GM19395 (cell line): ENCODE results near the gene FBXO2.
"Not testable (repeated sequence)": the region's sequence is repeated elsewhere in the genome, so short reads cannot be mapped to it uniquely, and the experiment has no call there.

Source experiments
- ATAC-seq: cut with Tn5 transposase; IDR thresholded peaks from one replicate; pipeline ENCODE4 v1.9.1; 2021; ENCODE audit warnings: mild to moderate bottlenecking, moderate library complexity; ENCODE audit not compliant: unreplicated experiment

The FBXO2 gene

GRCh38 chr1:11653861-11654136, 430 bp downstream of the FBXO2 start:
- no peak for ATAC-seq

GRCh38 chr1:11653101-11653860, 948 bp downstream of the FBXO2 start:
- no peak for ATAC-seq

DNA sequence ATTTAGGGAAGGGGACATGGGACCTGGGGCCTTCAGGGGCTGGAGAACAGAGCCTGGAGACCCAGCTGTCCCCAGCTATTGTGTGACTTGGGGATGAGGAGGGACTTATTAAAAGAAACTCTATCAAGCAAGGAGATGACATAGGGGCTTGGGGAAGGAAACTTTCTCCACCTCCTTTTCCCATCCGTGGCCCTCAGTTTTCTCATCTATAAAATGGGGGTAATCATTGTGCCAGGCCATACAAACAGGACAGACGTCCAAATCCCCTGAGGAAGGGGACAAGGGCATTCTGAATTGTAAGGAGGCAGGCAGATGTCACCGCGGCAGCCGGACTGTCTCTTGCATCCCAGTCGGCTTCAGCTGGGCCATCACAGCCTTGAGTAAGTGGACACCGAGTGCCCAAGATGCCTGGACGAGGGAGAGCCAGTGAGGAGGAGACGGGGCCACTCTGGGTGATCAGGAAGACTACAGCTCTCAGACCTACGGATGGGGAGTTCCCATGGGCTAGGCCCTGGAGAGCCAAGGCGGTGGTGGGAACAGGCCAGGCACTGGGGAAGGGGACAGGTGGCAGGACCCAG, 1.9 kb downstream of the FBXO2 start:
- ATAC-seq: no peak

DNA sequence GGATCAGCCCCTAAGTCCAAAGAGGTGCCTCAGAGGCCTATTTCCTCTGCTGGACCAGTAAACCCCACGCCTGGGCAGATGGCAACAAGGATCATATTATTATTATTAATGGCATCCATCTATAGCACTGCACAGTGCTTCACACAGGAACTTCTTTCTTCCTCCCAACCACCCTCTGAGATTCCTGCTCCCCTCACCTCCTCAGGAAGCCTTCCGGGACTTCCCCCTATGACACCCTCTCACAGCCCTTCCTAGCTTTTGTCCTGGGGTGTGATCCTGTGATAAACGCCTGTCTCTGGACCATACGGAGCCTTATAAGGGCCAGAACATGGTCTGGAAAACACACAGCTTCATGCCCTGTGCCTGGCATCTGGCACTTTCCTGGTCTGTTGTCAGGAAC, 3.2 kb downstream of the FBXO2 start:
- no peak for ATAC-seq

GRCh38 chr1:11650331-11650991, 3.8 kb downstream of the FBXO2 start:
- no peak for ATAC-seq

- ATAC-seq: no peak
These were observed 4.5 kb downstream of the FBXO2 start for GRCh38 chr1:11649624-11650330.

DNA sequence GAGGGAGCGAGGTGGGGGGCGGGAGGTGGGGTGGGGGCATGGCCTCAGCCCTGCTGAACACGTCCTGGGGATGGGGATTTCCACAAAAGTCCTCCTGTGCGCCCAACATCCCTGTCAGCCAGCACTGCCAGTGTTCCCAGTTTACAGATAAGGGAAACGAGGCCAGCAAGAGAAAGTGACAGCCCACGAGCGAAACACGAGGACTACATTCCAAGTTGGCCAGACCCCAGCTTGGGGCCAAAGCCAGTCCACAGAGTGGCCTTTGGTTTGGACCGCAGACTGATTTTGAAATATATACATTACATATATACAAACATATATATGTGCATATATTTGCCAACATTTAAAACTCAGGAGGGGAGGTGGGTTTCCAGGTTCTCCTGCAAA, 5.0 kb downstream of the FBXO2 start:
- ATAC-seq: no peak

- no peak for ATAC-seq
These were observed 5.5 kb downstream of the FBXO2 start for GRCh38 chr1:11648732-11649158.

DNA sequence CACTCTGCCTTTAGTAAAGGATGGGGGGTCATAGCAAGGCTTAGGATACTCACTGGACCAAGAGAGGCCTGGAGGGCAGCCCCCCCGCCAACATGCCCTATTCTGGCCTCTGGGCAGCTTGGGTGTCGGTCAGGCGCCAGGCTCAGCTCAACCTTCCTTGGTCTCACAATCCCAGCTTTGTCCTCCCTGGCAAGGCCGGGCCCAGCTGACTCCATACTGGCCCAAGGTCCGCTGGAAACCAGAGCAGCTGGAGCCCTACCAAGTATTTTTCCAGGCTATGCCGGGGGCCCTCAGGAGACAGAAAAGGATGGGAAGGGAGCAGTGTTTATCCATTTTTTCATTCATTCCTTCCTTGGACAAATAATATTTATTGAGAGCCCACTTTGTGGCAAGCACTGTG, 6.2 kb downstream of the FBXO2 start:
- ATAC-seq: no peak

DNA sequence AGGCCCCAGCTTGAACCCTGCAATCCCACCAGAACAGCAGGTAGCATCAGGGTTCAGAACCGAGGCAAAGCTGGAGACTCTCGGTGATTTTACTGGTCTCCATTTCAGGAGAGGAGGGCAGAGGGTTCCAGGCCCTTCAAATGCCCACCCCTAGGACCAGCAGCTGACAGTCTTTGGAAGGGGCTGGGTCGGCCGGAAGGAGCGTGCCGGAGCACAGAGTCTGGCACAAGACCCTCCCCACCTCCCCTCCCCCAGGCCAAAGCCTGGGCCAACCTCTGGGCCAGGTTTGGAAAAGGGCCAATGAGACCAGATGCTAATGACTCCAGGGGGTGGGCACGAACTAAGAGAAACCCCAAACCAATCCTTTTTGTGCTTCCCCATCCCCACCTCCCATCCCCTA, 6.9 kb downstream of the FBXO2 start:
- ATAC-seq: no peak

DNA sequence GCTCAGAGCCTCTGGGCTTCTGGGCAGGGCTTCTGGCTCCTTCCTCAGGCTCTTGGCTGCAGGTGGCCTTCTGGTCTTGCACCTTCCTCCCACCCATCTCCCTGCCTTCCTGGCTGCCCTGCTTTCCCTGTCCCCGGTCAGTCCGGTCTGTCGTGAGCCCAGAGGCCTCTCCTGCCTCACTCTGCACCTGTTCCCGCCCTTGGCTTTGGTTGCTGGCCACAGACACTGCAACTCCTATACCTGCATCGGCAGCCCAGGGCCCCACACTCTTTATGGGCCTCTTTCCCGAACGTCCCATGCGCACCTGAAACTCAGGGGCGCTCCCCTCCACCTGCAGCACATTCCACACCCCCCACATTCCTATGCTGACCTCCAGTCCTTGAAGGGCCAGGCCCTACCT, 7.9 kb downstream of the FBXO2 start:
- ATAC-seq: no peak

DNA sequence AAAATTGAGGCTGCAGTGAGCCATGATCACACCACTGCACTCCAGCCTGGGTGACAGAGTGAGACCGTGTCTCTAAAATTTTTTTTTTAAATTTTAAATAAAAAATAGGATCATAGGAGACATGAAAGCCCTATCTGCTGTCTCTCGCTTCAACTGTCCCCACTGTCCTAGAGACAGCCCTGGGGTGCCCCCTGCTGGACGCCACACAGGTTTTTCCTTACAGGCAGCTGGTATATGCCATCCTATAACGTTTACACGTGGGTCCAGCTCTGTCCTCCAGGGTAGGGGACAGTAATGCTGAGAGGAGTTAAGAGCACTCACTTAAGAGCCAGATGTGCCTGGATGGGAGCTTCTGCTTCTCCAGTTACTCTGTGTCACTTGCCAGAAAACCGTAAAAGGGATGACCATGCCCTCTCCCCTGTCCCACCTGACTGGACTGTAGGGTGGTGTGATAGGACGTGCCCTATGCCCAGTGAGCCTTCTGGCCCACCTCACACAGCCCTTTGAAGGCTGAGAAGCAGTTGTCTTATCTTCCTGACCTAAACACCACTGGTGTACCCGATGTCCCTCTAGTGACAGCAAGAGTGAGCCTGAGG, 8.5 kb downstream of the FBXO2 start:
- ATAC-seq: no peak

DNA sequence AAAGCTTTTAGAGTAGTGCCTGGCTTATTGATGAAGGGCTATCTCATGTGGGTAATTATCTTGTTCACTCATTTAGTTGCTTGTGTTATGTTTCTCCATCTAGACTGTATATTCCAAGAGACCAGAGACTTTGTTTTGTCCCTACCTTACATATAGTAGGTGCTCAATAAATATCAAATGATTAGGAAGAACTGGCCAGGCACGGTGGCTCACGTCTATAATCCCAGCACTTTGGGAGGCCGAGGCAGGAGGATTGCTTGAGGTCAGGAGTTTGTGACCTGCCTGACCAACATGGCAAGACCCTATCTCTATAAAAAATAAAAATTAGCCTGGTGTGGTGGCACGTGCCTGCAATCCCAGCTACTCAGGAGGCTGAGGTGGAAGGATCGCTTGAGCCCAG, 9.0 kb downstream of the FBXO2 start:
- no peak for ATAC-seq

GRCh38 chr1:11643782-11644181, 10.4 kb downstream of the FBXO2 start:
- no peak for ATAC-seq

- not testable (repeated sequence) for ATAC-seq
These were observed 11.7 kb downstream of the FBXO2 start for GRCh38 chr1:11642418-11643017.

- ATAC-seq: no peak
These were observed 12.4 kb downstream of the FBXO2 start for GRCh38 chr1:11641776-11642305.

GRCh38 chr1:11640944-11641343, 13.3 kb downstream of the FBXO2 start:
- no peak for ATAC-seq

DNA sequence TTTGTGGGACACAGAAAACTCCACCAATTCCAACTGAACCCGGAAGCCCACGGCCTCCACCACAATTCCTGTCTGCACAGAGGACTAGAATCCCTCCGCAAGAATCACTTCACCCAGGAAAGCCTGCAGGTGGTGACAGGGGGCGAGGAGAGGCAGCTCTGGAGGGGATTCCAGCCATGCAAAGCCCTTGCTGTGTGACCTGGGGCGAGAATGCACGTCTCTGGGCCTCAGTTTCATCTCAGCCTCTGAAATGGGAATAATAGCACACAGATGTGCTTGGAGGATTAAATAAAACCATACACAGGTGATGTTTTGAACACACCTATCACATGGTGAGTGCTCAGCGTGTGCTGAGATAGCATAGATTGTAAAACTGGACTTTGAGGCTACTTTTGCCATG, 14.1 kb downstream of the FBXO2 start:
- no peak for ATAC-seq

DNA sequence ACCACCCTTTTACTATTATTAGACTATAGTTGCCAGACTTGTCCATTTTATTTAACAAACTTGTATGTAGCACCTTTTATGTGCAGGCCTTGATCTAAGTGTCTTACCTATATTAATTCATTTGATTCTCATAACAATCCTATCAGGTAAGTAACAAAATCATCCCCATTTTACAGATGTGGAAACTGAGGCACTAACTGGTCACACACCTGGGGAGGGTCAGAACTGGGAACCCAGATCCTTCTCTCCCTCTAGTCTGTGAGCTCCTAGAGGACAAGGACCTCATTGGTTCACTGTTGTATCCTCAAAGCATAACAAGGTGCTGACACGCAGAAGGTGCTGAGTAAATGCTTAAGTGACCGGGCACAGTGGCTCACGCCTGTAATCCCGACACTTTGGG, 14.9 kb downstream of the FBXO2 start:
- no peak for ATAC-seq

- ATAC-seq: no peak
These were observed 16.1 kb downstream of the FBXO2 start for GRCh38 chr1:11638121-11638520.
